ENCODE data around the gene CHI3L1.

Gene CHI3L1

DNA sequence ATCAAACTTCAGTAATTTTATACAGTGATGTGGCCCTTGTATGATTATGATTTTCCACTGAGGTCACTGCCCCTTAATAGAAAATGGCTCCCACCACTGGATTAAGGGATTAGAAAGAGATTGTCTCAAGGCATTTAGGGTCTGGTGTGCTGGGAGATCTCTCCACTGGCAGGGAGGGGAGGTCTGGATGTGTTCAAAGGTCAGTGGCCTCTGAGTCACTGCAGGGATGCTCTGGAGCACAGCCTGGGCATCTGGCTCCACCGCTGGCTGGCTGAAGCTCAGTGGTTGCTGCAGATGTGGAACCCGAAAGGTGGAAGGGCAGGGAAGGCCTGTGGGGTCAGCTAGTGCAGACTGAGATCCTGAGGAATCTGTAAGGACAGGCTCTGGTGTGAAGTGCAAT is 18.3 kb upstream of the CHI3L1 start:
- no peak for DNase-seq

GRCh38 chr1:203202431-203203245 is 16.1 kb upstream of the CHI3L1 start:
- DNase-seq, result no peak

DNA sequence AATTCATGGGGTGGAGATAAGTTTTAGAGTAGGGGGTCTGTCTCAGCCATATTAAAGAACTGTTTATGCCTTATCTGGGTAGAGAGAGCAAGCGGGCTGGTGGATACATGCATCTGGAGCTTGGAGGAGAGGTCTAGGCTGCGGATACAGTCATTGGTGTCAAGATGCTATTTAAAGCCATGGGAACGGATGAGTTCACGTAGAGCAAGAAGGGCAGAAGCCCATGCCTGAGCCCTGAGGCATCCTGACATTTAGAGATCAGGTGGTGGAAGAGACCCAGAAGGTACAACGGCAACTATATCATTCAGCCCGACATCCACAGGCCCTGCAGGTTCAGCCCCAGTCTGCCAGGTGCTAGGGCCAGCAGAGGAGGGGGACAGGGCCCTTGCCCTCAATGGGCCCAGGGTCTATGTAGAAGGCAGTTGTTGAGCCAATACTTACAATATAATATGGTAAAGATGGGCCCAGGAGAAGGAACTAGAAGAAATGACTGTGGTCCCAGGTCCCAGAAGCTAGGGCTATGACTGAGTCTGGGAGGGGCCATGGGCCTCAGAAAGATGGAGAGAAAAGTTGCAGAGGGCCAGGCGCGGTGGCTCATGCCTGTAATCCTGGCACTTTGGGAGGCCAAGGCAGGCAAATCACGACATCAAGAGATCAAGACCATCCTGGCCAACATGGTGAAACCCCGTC is 15.2 kb upstream of the CHI3L1 start:
- no peak for DNase-seq

GRCh38 chr1:203200916-203201315 is 14.4 kb upstream of the CHI3L1 start:
- no peak for DNase-seq

DNA sequence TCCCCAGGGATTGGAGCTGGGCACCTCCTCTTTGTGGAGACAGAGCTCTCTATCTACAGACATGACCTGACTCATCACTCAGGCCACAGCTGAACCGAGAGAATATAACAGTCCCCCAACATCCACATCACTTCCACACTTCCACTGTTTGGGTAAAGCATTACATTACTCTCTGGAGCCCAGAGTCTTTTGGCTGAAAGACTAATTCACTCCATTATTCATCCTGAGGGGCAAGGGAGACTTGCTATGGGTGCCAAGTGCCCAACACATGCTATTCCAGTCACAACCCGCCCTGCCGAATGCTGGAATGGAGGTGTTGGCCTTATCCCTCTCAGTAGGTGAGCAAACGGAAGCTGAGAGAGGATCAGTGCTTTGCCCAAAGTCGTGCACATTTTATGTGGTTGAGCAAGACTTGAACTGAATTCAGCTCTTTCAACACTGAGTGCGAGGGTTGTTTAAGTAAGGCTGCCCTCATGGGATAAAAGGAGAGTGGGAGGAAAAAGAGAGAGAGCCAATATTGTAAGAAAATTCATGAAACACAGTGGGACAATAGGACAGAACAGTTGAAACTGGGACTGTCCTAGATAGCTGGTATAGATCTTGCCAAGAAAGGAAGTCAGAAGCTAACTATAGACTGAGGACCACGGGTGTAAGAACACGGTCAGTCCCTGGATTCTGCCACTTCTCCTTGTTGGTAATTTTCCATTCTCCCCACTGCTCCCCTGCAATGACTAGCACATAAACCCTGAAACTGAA is 13.5 kb upstream of the CHI3L1 start:
- no peak for DNase-seq

DNA sequence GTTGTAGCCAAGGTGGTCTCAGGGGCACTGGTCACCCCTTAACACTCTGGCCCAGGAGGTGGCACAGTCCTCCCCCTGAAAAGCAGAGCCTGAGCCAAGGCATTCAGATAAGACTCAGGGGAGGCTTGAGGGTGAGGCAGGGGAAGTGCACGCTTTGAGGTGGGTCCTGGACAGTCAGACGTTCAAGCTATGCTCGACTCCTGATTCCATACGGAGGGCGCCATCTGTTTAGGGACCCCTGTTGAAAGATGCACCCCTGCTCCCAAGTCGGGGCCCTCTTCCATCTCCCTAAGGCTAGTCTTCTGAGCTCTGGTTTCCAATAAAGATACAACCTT is 12.9 kb upstream of the CHI3L1 start:
- DNase-seq, result no peak

GRCh38 chr1:203199002-203199401 is 12.5 kb upstream of the CHI3L1 start:
- no peak for DNase-seq

DNA sequence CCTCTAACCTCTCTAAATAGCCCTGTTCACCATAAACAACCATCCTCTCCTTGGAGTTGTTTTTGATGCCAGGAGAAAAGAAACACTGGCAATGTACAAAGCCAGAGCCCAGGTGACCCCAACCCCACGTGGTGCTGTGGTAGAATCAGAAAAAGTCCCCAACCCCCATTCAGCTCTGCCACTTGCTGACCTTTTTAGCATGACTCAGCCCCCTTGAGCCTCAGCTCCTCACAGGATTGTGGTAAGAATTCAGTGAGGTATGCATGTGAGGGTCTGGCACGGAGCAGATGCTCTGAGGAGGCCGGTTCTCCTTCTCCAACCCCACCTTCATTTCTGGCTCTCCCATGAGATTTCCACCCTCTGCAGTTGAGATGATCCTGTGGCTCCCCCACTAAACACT is 11.1 kb upstream of the CHI3L1 start:
- DNase-seq, result no peak

DNA sequence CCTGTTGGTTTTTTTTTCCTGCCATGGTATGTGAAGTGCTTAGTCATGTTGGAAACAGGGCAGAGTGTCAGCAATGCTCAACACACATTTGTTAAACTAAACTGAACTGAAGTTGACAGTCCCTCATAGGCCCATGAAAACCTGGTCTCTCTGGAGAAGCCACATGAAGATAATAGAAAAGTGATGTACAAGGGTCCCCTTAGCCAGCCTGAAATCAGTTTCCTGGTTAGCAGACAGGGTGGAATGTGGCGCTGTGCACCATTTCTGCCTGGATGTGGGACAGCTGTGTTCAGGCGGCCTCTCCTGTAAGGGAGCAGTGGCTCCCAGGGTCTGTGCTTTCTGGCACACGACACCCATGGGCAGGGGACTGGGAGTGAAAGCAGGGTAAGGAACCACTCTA is 9.9 kb upstream of the CHI3L1 start:
- no peak for DNase-seq

- DNase-seq, result no peak
These were observed 4.4 kb upstream of the CHI3L1 start for GRCh38 chr1:203190949-203191348.

- no peak for DNase-seq
These were observed 3.4 kb upstream of the CHI3L1 start for GRCh38 chr1:203189951-203190352.

DNA sequence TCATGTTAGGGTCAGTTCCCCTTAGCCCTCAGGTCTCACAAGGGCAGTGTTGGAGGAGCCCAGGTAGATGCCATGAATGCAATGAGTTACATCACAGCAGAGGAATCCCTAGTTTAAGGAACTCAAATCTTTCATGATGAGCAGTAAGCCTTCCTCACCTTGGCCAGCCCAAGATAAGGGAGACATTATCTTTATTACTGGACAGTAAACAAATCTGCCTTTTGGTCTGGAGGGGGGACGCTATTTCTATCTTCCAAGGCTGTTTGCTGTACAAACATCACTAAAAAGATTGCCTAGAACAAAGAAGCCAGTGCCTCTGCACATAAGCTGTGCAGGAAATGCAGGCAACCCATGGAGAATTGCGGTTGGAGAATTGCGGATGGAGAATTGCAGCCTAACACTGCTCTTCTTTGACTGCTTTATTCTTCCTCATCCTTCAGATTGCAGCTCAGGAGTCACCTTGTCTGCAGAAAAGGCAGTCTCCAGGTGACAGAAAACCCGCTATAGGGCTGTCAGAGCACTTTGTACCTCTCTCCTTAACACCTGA is 2.3 kb upstream of the CHI3L1 start:
- no peak for DNase-seq

DNA sequence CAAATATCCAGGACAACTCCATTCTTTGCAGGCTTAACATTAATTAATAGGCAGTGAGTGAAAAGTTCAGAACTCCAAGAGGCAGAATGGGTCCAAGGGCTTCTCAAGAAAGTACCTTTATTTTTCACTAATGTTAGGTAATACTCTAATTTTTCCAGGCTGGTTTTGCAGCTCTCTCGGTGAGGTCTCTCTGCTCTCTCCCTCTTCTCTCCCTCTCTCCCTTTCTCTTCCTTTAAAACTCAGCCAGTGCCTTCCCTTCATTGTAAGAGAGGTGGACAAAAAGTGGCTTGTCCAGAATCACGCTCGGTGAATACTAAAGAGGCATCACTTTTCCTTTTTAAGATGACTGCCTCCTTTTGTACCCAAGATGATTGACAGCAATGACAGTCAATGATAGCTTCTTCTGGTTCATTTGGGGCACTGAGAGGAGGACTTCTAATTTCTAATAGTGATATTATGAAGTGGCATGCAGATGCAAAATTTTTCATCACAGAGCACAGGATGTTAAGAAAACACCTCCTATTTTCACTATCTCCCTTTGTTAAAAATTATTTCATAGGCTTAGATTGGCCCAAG is 1.3 kb upstream of the CHI3L1 start:
- DNase-seq, result no peak

DNA sequence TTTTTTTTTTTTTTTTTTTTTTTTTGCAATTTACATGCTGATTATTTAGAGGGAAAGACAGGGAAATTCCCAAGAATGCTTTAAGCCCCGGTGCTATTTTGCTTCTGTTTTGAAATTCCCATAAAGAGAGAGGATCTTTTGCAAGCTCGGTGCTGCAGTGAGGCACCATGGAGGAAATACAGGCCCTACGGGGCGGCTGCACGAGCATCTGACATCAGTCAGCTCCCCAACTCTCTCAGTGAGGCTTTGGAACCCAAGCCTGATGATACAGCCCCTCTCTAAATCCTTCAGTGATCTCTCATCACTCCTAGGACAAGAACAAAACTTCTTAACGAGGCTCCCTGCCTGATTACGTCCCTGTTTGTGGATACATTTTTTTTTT is 791 bp upstream of the CHI3L1 start:
- DNase-seq, result no peak

GRCh38 chr1:203186091-203186445 is 436 bp downstream of the CHI3L1 start:
- no peak for DNase-seq

DNA sequence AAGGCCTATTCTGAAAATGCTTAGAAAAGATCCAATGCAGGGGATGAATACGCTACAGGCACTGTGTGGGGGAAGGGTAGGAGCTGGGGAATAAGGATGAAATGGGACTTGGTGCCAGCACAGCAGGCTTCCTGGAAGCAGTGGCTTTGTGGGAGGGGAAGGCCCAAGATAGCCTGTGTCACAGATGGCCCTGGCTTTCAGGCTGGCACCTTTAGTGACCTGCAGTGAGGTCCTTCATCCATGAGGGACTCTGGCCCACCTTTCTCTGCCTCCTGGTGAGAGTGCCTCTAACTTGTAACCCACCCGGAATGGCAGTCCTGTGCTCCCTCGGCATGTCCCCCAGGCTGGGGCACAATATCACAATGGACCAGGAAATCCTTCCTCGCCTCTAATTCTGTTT is 919 bp downstream of the CHI3L1 start:
- no peak for DNase-seq

- DNase-seq, result no peak
These were observed 1.4 kb downstream of the CHI3L1 start for GRCh38 chr1:203185061-203185461.

GRCh38 chr1:203184467-203184866 is 2.0 kb downstream of the CHI3L1 start:
- DNase-seq, result no peak

GRCh38 chr1:203183828-203184227 is 2.7 kb downstream of the CHI3L1 start:
- no peak for DNase-seq

DNA sequence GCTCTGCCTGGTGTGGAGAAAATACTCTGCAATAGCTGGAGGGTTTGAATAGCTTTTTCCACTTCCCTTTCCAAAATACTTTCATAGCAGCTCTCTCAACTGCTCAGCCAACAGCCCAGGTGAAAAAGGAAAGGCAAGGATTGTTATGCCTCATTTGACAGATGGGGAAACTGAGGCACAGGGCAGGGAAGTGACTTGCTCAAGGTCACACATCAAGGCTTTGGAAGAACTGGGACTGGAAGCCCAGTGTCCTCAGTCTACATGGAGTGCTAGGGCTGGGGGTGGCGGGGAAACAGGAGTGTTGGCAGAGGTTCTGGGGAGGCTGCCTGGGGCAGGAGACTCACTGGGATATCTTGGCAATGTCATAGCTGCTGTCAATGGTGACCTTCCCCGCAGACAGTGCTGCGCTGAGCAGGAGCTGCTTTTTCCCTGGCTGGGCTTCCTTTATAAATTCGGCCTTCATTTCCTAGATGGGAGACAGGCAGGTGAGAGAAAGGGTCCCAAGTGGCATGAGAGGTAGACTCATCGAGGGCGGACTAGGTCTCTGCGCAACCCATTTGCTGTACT is 4.0 kb downstream of the CHI3L1 start:
- no peak for DNase-seq

DNA sequence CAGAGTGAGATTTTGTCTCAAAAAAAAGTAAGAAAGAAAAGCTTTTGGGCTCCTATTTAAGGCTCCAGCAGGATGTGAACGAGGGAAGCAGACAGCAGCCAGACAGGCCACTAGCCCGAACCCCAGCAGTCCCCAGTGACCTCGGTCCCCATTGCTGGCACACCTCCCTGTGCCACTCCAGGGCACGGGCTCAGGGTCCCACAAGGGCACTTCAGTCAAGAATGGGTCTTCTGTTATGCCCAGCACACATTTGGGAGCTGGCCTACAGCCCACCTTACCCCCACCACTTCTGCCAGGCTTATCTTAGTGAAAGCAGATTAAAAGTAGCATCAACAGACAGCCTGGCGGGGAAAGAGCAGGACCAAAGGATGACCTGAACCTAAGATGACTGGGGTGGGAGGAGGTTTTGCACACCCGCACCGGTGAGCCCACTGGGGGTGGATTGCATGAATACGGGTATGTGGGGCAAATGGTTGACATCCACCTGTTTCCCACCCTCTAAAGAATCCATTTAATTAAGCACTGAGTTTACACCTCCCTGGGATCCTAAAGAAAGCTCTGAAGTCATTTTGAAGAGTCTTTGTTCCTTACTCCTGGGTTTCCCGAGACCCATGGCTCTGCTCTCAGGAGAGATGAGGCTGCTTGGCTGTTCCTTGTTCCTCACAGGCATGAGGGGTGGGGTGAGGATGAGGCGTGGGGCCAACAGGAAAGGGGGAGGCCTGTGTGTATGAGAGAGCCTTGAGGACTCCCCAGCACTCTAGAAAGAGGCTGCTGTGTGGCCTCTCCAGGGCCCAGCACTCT is 4.7 kb downstream of the CHI3L1 start:
- no peak for DNase-seq

- DNase-seq, result no peak
These were observed 5.7 kb downstream of the CHI3L1 start for GRCh38 chr1:203180611-203181330.

Data from activated naive CD4-positive, alpha-beta T cell treated with anti-CD3 and anti-CD28 coated beads, Interleukin-2, amount 50 U/mL, for 16 hours (primary cell).